Left lung (tissue), 10 donors: ENCODE data around the gene ADAMTS7. TPM values are rescaled to one million over a fixed set of nuclear protein-coding genes. Genes with fewer than 3 reads are reported as not detected.

ENCODE experiments used
- ATAC-seq: fragments of 200-7000 bp; cut with Tn5 transposase; one replicate; pipeline ENCODE4 v1.9.1; 2020; ENCODE audit warnings: moderate library complexity
- DNase-seq, 4 donors: peaks; one replicate each; pipeline ENCODE4 v3.0.0-alpha.2; 2013 to 2020
- H3K27ac ChIP-seq, 2 donors: fragments of 200-600 bp; sonication (generic) in 1 of 2; one replicate each; pipeline versions ENCODE4 v1.5.0 to v1.8.0; 2020 to 2021
- H3K27me3 ChIP-seq, 2 donors: fragments of 200-600 bp; sonication (generic) in 1 of 2; one replicate each; pipeline versions ENCODE4 v1.5.0 to v1.8.0; 2020 to 2021
- H3K36me3 ChIP-seq, 2 donors: fragments of 200-600 bp; sonication (generic) in 1 of 2; one replicate each; pipeline versions ENCODE4 v1.5.0 to v1.8.0; 2020 to 2021
- H3K4me1 ChIP-seq, 2 donors: fragments of 200-600 bp; one replicate each; pipeline ENCODE4 v1.8.0; 2021
- H3K4me3 ChIP-seq, 2 donors: fragments of 200-600 bp; sonication (generic) in 1 of 2; one replicate each; pipeline versions ENCODE4 v1.5.0 to v1.8.0; 2020 to 2021; ENCODE audit warnings: mild to moderate bottlenecking in 1 of 2
- H3K9me3 ChIP-seq, 2 donors: fragments of 200-600 bp; sonication (generic) in 1 of 2; one replicate each; pipeline versions ENCODE4 v1.5.0 to v1.8.0; 2020 to 2021
- intact Hi-C, 2 donors: fragments of 100-400 bp; cut with DNase I; formaldehyde crosslinking; loops; one replicate each; pipeline versions ENCODE4 v1.11.2 to v1.14.2; 2022
- polyA plus RNA-seq, 6 donors: library from polyadenylated mRNA; unstranded; fragments of 120-200 nt; gene quantifications; one replicate each; pipeline ENCODE4 v1.2.1, GENCODE V29; 2013; ENCODE audit not compliant: insufficient read length in 6 of 6
- total RNA-seq, 2 donors: library from RNA; stranded (reverse); fragmentation: NEBNext Ultra II Directional; extraction: Animal tissue kit (Norgen Biotek cat#: 25700); gene quantifications; one replicate each; pipeline ENCODE4 v1.2.1, GENCODE V29; 2021
- TF ChIP-seq, protein P1 (sequence below), 2 donors: fragments of 200-600 bp; sonication (generic) in 1 of 2; IDR thresholded peaks; one replicate each; pipeline versions ENCODE4 v1.5.0 to v1.8.0; 2021; ENCODE audit warnings: antibody characterized with exemption in 2 of 2
- donor health status: DM: no; HTN: yes; CAD: no.
- donor health status: DM: no; HTN: no; CAD: no.

ADAMTS7 gene
- total and polyA plus RNA-seq, 8 donors: 8.7 to 56.0 (median 36.0) TPM

DNA sequence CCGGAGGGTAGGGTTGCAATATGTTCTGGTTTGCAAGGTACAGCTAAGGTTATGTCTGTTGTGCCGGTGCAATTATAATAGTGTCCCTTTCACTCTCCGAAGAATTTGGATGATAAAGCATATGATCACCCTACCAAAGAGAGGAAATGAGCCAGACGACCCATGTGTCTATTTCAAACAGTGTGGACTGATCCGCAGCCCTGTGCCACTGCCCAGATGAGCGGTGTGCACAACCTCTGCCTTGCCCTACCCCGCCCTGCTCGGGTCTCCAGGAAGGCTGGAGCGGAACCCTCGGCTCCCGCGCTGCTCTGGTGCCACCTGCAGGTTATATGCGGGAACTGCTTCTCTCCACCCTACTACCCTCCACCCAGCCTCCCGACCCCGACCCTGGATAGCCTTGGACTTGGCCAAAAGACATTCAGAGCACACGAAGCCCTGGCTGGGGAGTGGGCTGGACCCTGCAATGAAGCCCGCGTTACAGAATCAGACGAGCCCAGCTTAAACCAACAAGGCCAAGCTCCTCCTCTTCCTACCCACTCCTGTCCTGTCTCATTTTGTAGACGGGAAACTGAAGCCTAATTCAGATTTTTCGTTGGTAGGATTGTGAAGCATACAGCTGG is 101.9 kb downstream of the ADAMTS7 start:
- TF ChIP-seq, protein P1, sequence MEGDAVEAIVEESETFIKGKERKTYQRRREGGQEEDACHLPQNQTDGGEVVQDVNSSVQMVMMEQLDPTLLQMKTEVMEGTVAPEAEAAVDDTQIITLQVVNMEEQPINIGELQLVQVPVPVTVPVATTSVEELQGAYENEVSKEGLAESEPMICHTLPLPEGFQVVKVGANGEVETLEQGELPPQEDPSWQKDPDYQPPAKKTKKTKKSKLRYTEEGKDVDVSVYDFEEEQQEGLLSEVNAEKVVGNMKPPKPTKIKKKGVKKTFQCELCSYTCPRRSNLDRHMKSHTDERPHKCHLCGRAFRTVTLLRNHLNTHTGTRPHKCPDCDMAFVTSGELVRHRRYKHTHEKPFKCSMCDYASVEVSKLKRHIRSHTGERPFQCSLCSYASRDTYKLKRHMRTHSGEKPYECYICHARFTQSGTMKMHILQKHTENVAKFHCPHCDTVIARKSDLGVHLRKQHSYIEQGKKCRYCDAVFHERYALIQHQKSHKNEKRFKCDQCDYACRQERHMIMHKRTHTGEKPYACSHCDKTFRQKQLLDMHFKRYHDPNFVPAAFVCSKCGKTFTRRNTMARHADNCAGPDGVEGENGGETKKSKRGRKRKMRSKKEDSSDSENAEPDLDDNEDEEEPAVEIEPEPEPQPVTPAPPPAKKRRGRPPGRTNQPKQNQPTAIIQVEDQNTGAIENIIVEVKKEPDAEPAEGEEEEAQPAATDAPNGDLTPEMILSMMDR (IDR thresholded peaks at IDR 0.05): peak; percentile 78 to 83
- intact Hi-C loops: loop anchor here in 1 of 2 donors (5.0 kb wide), 1 partner anchor 72 kb away; no protein-coding TSS in a partner anchor
- Histone ChIP-seq H3K27ac (no peak overlapping the region), H3K9me3 (no peaks in the 10 kb centered on the region), H3K36me3 (no peaks in the 10 kb centered on the region), H3K4me1 (no peaks in the 10 kb centered on the region), H3K27me3 (peaks cover 9 to 30% of the 10 kb centered on the region in 2 donors), H3K4me3 (no peak overlapping the region)
- peak; percentile 100 for ATAC-seq
- DNase-seq: peak; percentile 51 to 93 (median 64)

Other genes with a start within 250 kb of the ADAMTS7 start
- gene CHRNA5, start 245.9 kb downstream of the ADAMTS7 start, total RNA-seq: 1 to 10 TPM; 1.3 to 2.5 TPM
- gene CHRNA5, start 245.9 kb downstream of the ADAMTS7 start, polyA plus RNA-seq: 1 to 10 TPM; 1.1 to 2.7 (median 1.9) TPM
- gene CHRNA3, start 190.5 kb downstream of the ADAMTS7 start, total RNA-seq: under 1 TPM in 1 of 2 donors, not detected in 1; 0.10 TPM
- gene CHRNA3, start 190.5 kb downstream of the ADAMTS7 start, polyA plus RNA-seq: under 1 TPM; 0.10 to 0.27 (median 0.21) TPM
- not detected for gene CHRNB4, start 170.3 kb downstream of the ADAMTS7 start, total RNA-seq
- gene CHRNB4, start 170.3 kb downstream of the ADAMTS7 start, polyA plus RNA-seq: under 1 TPM; 0.24 to 0.40 (median 0.30) TPM
- gene MORF4L1, start 61.4 kb upstream of the ADAMTS7 start, total RNA-seq: 100 to 1,000 TPM; 262 to 269 TPM
- 100 to 1,000 TPM; 614 to 774 (median 743) TPM for gene MORF4L1, start 61.4 kb upstream of the ADAMTS7 start, polyA plus RNA-seq
- 1,000 to 10,000 TPM; 1,132 to 1,298 TPM for gene CTSH, start 133.6 kb upstream of the ADAMTS7 start, total RNA-seq
- gene CTSH, start 133.6 kb upstream of the ADAMTS7 start, polyA plus RNA-seq: 100 to 1,000 TPM in 5 of 6 donors, 10 to 100 TPM in 1; 97.5 to 264 (median 213) TPM